ENCODE measurements around the gene TDRD7. TPM values are rescaled to one million over a fixed set of nuclear protein-coding genes. Genes with fewer than 3 reads are reported as not detected.

TDRD7 gene
- total and polyA plus RNA-seq, 9 donors = 7.4 to 15.6 (median 9.8) TPM

GRCh38 chr9:97403746-97404316 lies 8.1 kb upstream of the TDRD7 start:
- no peaks in the 10 kb centered on the region for H3K4me1 ChIP-seq (ENCODE audit: insufficient read depth)
- H3K27me3 ChIP-seq = no peaks in the 10 kb centered on the region
- DNase-seq = no peak
- no peak overlapping the region for H3K4me3 ChIP-seq
- TF ChIP-seq CTCF (IDR thresholded peaks at IDR 0.05) (no peak), EP300 (IDR thresholded peaks at IDR 0.05) (no peak), POLR2A (IDR thresholded peaks at IDR 0.05) (no peak)
- WGBS, 3 donors = 89 to 92% (median 90%) methylated on average over 4 of the region's 4 CpGs
- intact Hi-C loops (cut with DNase I) = no loop called here
- no peak overlapping the region for H3K27ac ChIP-seq
- H3K36me3 ChIP-seq = no peaks in the 10 kb centered on the region
- peaks cover 0 to 5% of the 10 kb centered on the region in 2 donors for H3K9me3 ChIP-seq

- 44 to 62% (median 51%) methylated on average over 2 of the region's 2 CpGs for WGBS, 3 donors
- peaks cover 0 to 5% of the 10 kb centered on the region in 2 donors for H3K9me3 ChIP-seq
- no peaks in the 10 kb centered on the region for H3K36me3 ChIP-seq
- H3K27ac ChIP-seq = no peak overlapping the region
- H3K4me1 ChIP-seq (ENCODE audit: insufficient read depth) = no peaks in the 10 kb centered on the region
- H3K27me3 ChIP-seq = no peaks in the 10 kb centered on the region
- no peak for TF ChIP-seq CTCF (IDR thresholded peaks at IDR 0.05)
- TF ChIP-seq EP300 (IDR thresholded peaks at IDR 0.05) = no peak
- no peak for TF ChIP-seq POLR2A (IDR thresholded peaks at IDR 0.05)
- no peak for DNase-seq
- H3K4me3 ChIP-seq = no peak overlapping the region
- intact Hi-C loops (cut with DNase I) = no loop called here
These were observed 6.3 kb upstream of the TDRD7 start for GRCh38 chr9:97405551-97405950.

GRCh38 chr9:97406620-97407177 lies 5.2 kb upstream of the TDRD7 start:
- no peak for DNase-seq
- intact Hi-C loops (cut with DNase I) = no loop called here
- Histone ChIP-seq H3K27ac (no peak overlapping the region), H3K4me3 (no peak overlapping the region), H3K9me3 (peaks cover 0 to 5% of the 10 kb centered on the region in 2 donors), H3K27me3 (no peaks in the 10 kb centered on the region), H3K4me1 (ENCODE audit: insufficient read depth) (no peaks in the 10 kb centered on the region), H3K36me3 (no peaks in the 10 kb centered on the region)
- TF ChIP-seq EP300 (IDR thresholded peaks at IDR 0.05) (no peak), CTCF (IDR thresholded peaks at IDR 0.05) (no peak), POLR2A (IDR thresholded peaks at IDR 0.05) (no peak)
- WGBS, 3 donors = 25 to 46% (median 44%) methylated on average over 3 of the region's 3 CpGs

GRCh38 chr9:97408562-97408961 lies 3.3 kb upstream of the TDRD7 start:
- TF ChIP-seq POLR2A (IDR thresholded peaks at IDR 0.05) (no peak), EP300 (IDR thresholded peaks at IDR 0.05) (no peak), CTCF (IDR thresholded peaks at IDR 0.05) (no peak)
- intact Hi-C loops (cut with DNase I) = no loop called here
- no peaks in the 10 kb centered on the region for H3K36me3 ChIP-seq

More at GRCh38 chr9:97408562-97408961, 3.3 kb upstream of the TDRD7 start:
- no peak for DNase-seq
- Histone ChIP-seq H3K27ac (no peak overlapping the region), H3K4me3 (no peak overlapping the region), H3K4me1 (ENCODE audit: insufficient read depth) (peaks cover 4% of the 10 kb centered on the region), H3K9me3 (peaks cover 0 to 5% of the 10 kb centered on the region in 2 donors), H3K27me3 (no peaks in the 10 kb centered on the region)
- 73 to 87% (median 85%) methylated on average over 4 of the region's 4 CpGs for WGBS, 3 donors
